Transverse colon (tissue), 4 donors: ENCODE data around the gene E2F1.

Source experiments
- CTCF ChIP-seq, 5 experiments: fragments of 200-600 bp in 3 of 5; fragments of 450-650 bp in 2 of 5; sonication (generic) in 3 of 5; IDR thresholded peaks; 1 replicate in 2 of 5; 2 replicates in 3 of 5; pipeline ENCODE4 v1.5.1; 2016 to 2017; ENCODE audit warnings: antibody characterized with exemption in 5 of 5, inconsistent platforms in 3 of 5, mild to moderate bottlenecking in 2 of 5, moderate library complexity in 1 of 5
- EP300 ChIP-seq: sonication (generic); formaldehyde crosslinking; IDR thresholded peaks from one replicate; pipeline ENCODE4 v1.6.1; 2017; ENCODE audit warnings: antibody characterized with exemption, low read depth
- POLR2A ChIP-seq: fragments of 450-650 bp; IDR thresholded peaks from one replicate; pipeline ENCODE4 v1.6.1; 2016; ENCODE audit warnings: antibody characterized with exemption, mild to moderate bottlenecking, moderate library complexity
- POLR2AphosphoS5 ChIP-seq, 3 donors: sonication (generic); formaldehyde crosslinking; IDR thresholded peaks; one replicate each; pipeline ENCODE4 v1.6.1; 2016; ENCODE audit warnings: antibody characterized with exemption in 3 of 3

- TF ChIP-seq POLR2A (no peak), EP300 (no peak), POLR2AphosphoS5 (IDR thresholded peaks at IDR 0.05) (no peak), CTCF (IDR thresholded peaks at IDR 0.05) (no peak)
These were observed 24.7 kb upstream of the E2F1 start for GRCh38 chr20:33710681-33711445.
